Suppressor macrophage treated with lipopolysaccharide for 1 hour (primary cell): Measurements from ENCODE around the gene EMID1.

Source experiments
- DNase-seq, 3 donors: peaks; one replicate each; pipeline ENCODE4 v3.0.0-alpha.2; 2020 to 2022

Gene EMID1

GRCh38 chr22:29298641-29299040 lies 92.9 kb downstream of the EMID1 start:
- no peak for DNase-seq

GRCh38 chr22:29299136-29299900 lies 93.6 kb downstream of the EMID1 start:
- no peak for DNase-seq

- no peak for DNase-seq
These were observed 94.7 kb downstream of the EMID1 start for GRCh38 chr22:29300467-29300806.

GRCh38 chr22:29300807-29301601 lies 95.3 kb downstream of the EMID1 start:
- DNase-seq, result no peak

- no peak for DNase-seq
These were observed 96.2 kb downstream of the EMID1 start for GRCh38 chr22:29301716-29302401.

- DNase-seq, result no peak
These were observed 96.6 kb downstream of the EMID1 start for GRCh38 chr22:29302402-29302680.

- DNase-seq, result no peak
These were observed 97.2 kb downstream of the EMID1 start for GRCh38 chr22:29302681-29303465.

GRCh38 chr22:29305836-29306174 lies 100.1 kb downstream of the EMID1 start:
- DNase-seq, result no peak

GRCh38 chr22:29306175-29306834 lies 100.6 kb downstream of the EMID1 start, which contains the start of gene GAS2L1:
Gene GAS2L1 (plus strand): TSS chr22:29306650. CDS start chr22:29308106, 1,456 bp downstream.
- peak; percentile 70 to 91 (median 82) for DNase-seq

- peak; percentile 80 to 94 (median 87) for DNase-seq
These were observed 101.3 kb downstream of the EMID1 start for GRCh38 chr22:29306835-29307595.

- no peak for DNase-seq
These were observed 102.0 kb downstream of the EMID1 start for GRCh38 chr22:29307596-29308147.

- no peak for DNase-seq
These were observed 102.6 kb downstream of the EMID1 start for GRCh38 chr22:29308148-29308790.

- DNase-seq, result no peak
These were observed 103.1 kb downstream of the EMID1 start for GRCh38 chr22:29308791-29309262.
